Epithelial cell of esophagus (primary cell): ENCODE results near the gene RNF166.

Source experiments
- DNase-seq: peaks from one replicate; pipeline ENCODE4 v3.0.0; 2010; ENCODE audit warnings: low read depth
- H3K4me3 ChIP-seq: 2 replicates; pipeline ENCODE4 v1.5.1; 2011; ENCODE audit warnings: mild to moderate bottlenecking, low read length, control low read depth
- CTCF ChIP-seq: IDR thresholded peaks from 2 replicates; pipeline ENCODE4 v1.5.1; 2011; ENCODE audit warnings: low read depth, mild to moderate bottlenecking, low read length, control low read depth, inconsistent platforms; ENCODE audit not compliant: insufficient read depth; ENCODE audit errors: missing control alignments

The RNF166 gene

DNA sequence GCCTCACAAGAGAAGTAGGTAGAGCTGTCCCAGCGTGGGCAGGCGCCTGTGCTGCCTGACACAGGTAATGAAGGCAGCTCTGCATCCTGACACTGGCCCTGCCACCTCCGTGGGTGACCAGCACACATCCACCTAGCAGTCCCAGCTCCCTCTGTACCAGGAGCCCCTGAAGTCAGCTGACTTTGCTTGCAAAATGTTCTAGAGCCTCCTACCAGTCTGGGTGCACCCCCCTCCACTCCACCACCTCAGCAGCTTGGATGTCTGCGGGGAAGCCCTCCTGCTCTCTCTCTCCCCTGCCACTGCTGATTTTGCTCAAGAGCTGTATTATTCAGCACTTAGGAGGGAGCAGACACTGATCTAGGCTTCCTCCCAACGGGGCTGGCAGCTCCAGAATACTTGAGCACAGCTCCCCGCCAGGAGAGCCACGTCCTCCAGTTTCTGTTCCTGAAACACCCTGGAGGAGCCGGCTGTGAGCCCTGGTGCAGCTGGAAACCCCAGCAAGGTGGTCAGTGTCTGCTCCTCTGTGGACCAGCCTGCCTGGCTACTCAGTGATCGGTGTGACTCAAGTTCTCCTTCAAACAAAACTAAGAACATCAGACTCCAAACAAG lies 1.0 kb downstream of the RNF166 start:
- no peak for DNase-seq
- peak overlapping the region; percentile 48 for H3K4me3 ChIP-seq
- no peak for TF ChIP-seq CTCF

GRCh38 chr16:88703486-88704309 lies 2.5 kb downstream of the RNF166 start:
- no peak for TF ChIP-seq CTCF
- no peak for DNase-seq
- H3K4me3 ChIP-seq, result no peak overlapping the region

- TF ChIP-seq CTCF, result no peak
- DNase-seq, result no peak
- H3K4me3 ChIP-seq, result no peak overlapping the region
Measured at GRCh38 chr16:88702371-88703210, 3.6 kb downstream of the RNF166 start.

GRCh38 chr16:88701581-88702370 lies 4.4 kb downstream of the RNF166 start:
- no peak overlapping the region for H3K4me3 ChIP-seq
- no peak for DNase-seq
- TF ChIP-seq CTCF, result no peak

DNA sequence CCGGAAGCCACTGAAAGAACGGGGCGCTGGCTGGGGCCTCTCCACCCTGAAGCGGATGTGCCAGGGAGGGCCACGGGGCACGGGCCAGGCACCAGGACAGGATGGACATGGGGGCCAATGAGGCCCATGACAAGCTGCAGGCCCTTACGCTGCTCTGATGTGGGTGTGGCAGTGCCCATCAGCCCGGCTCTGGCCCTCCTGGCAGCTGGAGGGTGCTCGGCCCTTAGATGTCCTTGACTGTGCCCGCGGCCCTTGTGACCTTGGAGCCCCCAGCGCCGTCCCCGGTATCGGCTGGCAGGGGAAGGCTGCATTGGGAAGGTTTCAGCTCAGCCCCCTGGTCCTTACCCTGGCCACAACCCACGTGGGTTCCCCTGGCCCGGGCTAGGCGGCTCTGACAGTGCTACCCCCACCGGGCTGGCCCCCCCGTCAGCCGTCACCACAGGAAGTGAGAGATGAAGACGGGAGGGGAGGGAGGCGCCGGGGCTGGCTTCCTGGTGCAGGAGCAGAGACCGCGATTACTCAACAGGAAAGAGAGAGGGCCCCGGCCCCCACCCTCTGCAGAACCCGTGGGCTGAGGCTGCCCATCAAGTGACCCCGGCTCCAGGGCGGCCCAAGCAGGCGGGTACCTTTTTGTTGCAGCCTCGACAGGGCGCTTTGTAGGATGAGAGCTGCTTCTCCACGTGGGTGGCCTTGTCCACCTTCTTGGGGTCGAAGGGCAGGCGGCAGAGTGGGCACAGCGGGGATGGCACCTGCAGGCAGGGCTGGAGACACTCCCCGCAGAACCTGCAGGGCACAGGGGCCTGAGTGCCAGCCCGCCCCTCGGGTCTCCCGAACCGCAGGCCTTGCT lies 5.3 kb downstream of the RNF166 start:
- no peak overlapping the region for H3K4me3 ChIP-seq
- DNase-seq, result peak; percentile 61
- TF ChIP-seq CTCF, result no peak

DNA sequence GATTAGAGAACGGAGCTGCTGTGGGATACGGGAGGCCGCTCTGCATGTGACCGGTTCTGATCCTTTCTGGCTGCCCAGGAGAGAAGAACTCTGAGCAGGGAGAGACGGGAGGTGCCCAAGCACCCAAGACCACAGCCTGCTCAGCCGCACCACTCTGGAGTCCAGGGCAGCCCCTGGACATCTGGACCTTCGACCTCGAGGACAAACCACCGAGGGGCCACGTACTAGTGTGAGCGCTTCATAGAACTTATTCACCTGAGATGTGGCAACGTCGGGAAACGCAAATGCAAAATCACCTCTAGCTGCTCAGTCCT lies 5.9 kb downstream of the RNF166 start:
- no peak overlapping the region for H3K4me3 ChIP-seq
- no peak for TF ChIP-seq CTCF
- DNase-seq, result no peak
